HepG2 (cell line): ENCODE results near the gene RHBDF2. TPM values are rescaled to one million over a fixed set of nuclear protein-coding genes. Genes with fewer than 3 reads are reported as not detected.

Source experiments
- AKAP8 ChIP-seq: sonication (generic); formaldehyde crosslinking; IDR thresholded peaks from 2 replicates; pipeline ENCODE4 v1.5.1; 2020; ENCODE audit warnings: mild to moderate bottlenecking, missing genetic modification reagents
- ARNT ChIP-seq: fragments of 450-650 bp; IDR thresholded peaks from 2 replicates; pipeline ENCODE4 v1.6.1; 2017
- CENPX ChIP-seq: sonication (generic); formaldehyde crosslinking; IDR thresholded peaks from 2 replicates; pipeline ENCODE4 v1.9.0; 2021; ENCODE audit warnings: mild to moderate bottlenecking, missing genetic modification reagents, moderate library complexity
- DNMT1 ChIP-seq: sonication (generic); formaldehyde crosslinking; IDR thresholded peaks from 2 replicates; pipeline ENCODE4 v1.5.1; 2020; ENCODE audit warnings: mild to moderate bottlenecking, missing genetic modification reagents
- HHEX ChIP-seq: IDR thresholded peaks from 2 replicates; pipeline ENCODE4 v1.6.1; 2016; ENCODE audit warnings: control low read depth
- HMG20A ChIP-seq: IDR thresholded peaks from 2 replicates; pipeline ENCODE4 v1.6.1; 2016; ENCODE audit warnings: borderline replicate concordance
- IRX3 ChIP-seq: sonication (generic); formaldehyde crosslinking; IDR thresholded peaks from 2 replicates; pipeline ENCODE4 v1.8.1; 2023; ENCODE audit warnings: mild to moderate bottlenecking, low read depth, missing genetic modification reagents, borderline replicate concordance
- MLLT10 ChIP-seq: sonication (generic); formaldehyde crosslinking; IDR thresholded peaks from 2 replicates; pipeline ENCODE4 v1.4.0; 2020; ENCODE audit warnings: missing genetic modification reagents
- NPAS2 ChIP-seq: sonication (generic); formaldehyde crosslinking; IDR thresholded peaks from 2 replicates; pipeline ENCODE4 v1.8.0; 2022; ENCODE audit warnings: mild to moderate bottlenecking, missing genetic modification reagents, borderline replicate concordance
- RBM39 ChIP-seq: fragments of 200-400 bp; formaldehyde crosslinking; IDR thresholded peaks from one replicate; pipeline ENCODE4 v1.6.1; 2018; ENCODE audit warnings: antibody characterized with exemption, mild to moderate bottlenecking, low read depth, low read length; ENCODE audit not compliant: poor library complexity, severe bottlenecking
- ZNF383 ChIP-seq: sonication (generic); formaldehyde crosslinking; IDR thresholded peaks from 2 replicates; pipeline ENCODE4 v1.4.0; 2020; ENCODE audit warnings: missing genetic modification reagents, mild to moderate bottlenecking, borderline replicate concordance
- ZNF616 ChIP-seq: sonication (generic); formaldehyde crosslinking; IDR thresholded peaks from 2 replicates; pipeline ENCODE4 v1.5.0; 2020; ENCODE audit warnings: low read depth, mild to moderate bottlenecking, missing genetic modification reagents
- polyA plus RNA-seq, 8 experiments: library from polyadenylated mRNA; depleted of rRNA in 3 of 8; stranded (reverse) in 7 of 8; unstranded in 1 of 8; fragments of >200 nt; fragmentation: Illumina TruSeq in 4 of 8; extraction: Trizol in 4 of 8; gene quantifications; 2 replicates each; pipeline versions ENCODE4 v1.2.1 to v1.2.3, GENCODE V29; 2011 to 2016; ENCODE audit warnings: low read depth in 4 of 8, missing spikeins in 1 of 8, mixed read lengths in 1 of 8; ENCODE audit not compliant: insufficient read depth in 1 of 8
- total RNA-seq, 5 experiments: library from RNA; depleted of rRNA; stranded (reverse); fragments of >200 nt; fragmentation: Illumina TruSeq; extraction: Trizol; gene quantifications; 2 replicates each; pipeline ENCODE4 v1.2.3, GENCODE V29; 2016; ENCODE audit warnings: low read depth in 1 of 5
- TF ChIP-seq, protein P1 (sequence below): IDR thresholded peaks from 2 replicates; pipeline ENCODE4 v1.6.1; 2012; ENCODE audit warnings: inconsistent platforms
- TF ChIP-seq, protein P2 (sequence below): sonication (generic); formaldehyde crosslinking; IDR thresholded peaks from 2 replicates; pipeline ENCODE4 v1.5.1; 2020; ENCODE audit warnings: mild to moderate bottlenecking, missing genetic modification reagents, moderate library complexity
- TF ChIP-seq, protein P3 (sequence below): IDR thresholded peaks from 2 replicates; pipeline ENCODE4 v1.6.1; 2016; ENCODE audit warnings: low read depth, borderline replicate concordance
- TF ChIP-seq, protein P4 (sequence below): sonication (generic); formaldehyde crosslinking; IDR thresholded peaks from 2 replicates; pipeline ENCODE4 v1.8.1; 2023; ENCODE audit warnings: mild to moderate bottlenecking, inconsistent platforms, moderate library complexity, missing genetic modification reagents, borderline replicate concordance
- TF ChIP-seq, protein P5 (sequence below): sonication (generic); formaldehyde crosslinking; IDR thresholded peaks from 2 replicates; pipeline ENCODE4 v1.8.0; 2022; ENCODE audit warnings: missing genetic modification reagents, mild to moderate bottlenecking, borderline replicate concordance
- TF ChIP-seq, protein P6 (sequence below): sonication (generic); formaldehyde crosslinking; IDR thresholded peaks from 2 replicates; pipeline ENCODE4 v1.5.1; 2020; ENCODE audit warnings: mild to moderate bottlenecking, missing genetic modification reagents, borderline replicate concordance
- TF ChIP-seq, protein P7 (sequence below): sonication (generic); formaldehyde crosslinking; IDR thresholded peaks from 2 replicates; pipeline ENCODE4 v1.5.0; 2020; ENCODE audit warnings: mild to moderate bottlenecking, missing genetic modification reagents

Gene RHBDF2
- total and polyA plus RNA-seq, 2 of the 13 experiments (the other 11 are each of a cell fraction or from before 2014, with no cell fraction given), result 7.8 to 24.2 TPM

DNA sequence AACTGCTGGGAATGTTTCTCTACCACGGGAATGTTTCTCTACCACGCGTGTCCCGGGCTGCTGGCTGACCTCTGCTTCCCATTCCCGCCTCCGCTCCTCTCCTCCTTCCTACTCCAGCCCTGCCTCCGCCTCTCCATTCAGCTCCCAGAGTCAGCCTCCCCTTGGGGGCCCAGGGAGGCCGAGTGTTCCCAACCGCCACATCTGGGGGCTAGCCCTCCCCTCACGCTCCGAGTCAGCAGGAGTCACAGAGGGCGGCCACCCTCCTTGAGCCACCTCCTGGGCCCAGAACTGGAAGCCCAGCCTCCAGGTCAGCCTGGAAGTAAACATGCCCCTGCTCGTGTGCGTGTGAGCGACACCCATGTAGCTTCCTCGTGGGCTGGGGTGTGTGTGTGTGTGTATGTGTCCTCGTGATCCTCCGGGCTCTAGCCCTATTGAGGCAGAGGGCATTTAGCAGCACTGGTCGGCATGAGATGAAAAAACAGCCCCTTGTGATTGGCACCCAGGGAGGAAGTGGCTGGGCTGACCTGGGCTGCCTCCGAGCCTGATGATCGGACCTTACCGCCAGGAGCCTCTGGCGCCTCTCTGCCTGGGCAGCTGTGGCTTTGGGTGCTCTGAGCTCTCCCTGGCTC lies 29.0 kb upstream of the RHBDF2 start (continued):
- TF ChIP-seq AKAP8 (CRISPR knock-in tag), result 0 out of 2 replicates have a peak, but pooled peaks have one; percentile 29
- TF ChIP-seq ARNT, result no peak
- TF ChIP-seq RBM39, result peak; percentile 62
- no peak for TF ChIP-seq CENPX (CRISPR knock-in tag)
- TF ChIP-seq ZNF383 (CRISPR knock-in tag), result no peak
- TF ChIP-seq HHEX (CRISPR knock-in tag), result no peak
- TF ChIP-seq, protein P1, sequence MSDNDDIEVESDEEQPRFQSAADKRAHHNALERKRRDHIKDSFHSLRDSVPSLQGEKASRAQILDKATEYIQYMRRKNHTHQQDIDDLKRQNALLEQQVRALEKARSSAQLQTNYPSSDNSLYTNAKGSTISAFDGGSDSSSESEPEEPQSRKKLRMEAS, result peak; percentile 68
- no peak for TF ChIP-seq NPAS2 (CRISPR knock-in tag)
- TF ChIP-seq, protein P2, sequence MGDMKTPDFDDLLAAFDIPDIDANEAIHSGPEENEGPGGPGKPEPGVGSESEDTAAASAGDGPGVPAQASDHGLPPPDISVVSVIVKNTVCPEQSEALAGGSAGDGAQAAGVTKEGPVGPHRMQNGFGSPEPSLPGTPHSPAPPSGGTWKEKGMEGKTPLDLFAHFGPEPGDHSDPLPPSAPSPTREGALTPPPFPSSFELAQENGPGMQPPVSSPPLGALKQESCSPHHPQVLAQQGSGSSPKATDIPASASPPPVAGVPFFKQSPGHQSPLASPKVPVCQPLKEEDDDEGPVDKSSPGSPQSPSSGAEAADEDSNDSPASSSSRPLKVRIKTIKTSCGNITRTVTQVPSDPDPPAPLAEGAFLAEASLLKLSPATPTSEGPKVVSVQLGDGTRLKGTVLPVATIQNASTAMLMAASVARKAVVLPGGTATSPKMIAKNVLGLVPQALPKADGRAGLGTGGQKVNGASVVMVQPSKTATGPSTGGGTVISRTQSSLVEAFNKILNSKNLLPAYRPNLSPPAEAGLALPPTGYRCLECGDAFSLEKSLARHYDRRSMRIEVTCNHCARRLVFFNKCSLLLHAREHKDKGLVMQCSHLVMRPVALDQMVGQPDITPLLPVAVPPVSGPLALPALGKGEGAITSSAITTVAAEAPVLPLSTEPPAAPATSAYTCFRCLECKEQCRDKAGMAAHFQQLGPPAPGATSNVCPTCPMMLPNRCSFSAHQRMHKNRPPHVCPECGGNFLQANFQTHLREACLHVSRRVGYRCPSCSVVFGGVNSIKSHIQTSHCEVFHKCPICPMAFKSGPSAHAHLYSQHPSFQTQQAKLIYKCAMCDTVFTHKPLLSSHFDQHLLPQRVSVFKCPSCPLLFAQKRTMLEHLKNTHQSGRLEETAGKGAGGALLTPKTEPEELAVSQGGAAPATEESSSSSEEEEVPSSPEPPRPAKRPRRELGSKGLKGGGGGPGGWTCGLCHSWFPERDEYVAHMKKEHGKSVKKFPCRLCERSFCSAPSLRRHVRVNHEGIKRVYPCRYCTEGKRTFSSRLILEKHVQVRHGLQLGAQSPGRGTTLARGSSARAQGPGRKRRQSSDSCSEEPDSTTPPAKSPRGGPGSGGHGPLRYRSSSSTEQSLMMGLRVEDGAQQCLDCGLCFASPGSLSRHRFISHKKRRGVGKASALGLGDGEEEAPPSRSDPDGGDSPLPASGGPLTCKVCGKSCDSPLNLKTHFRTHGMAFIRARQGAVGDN (CRISPR knock-in tag), result peak; percentile 87
- no peak for TF ChIP-seq ZNF616 (CRISPR knock-in tag)
- TF ChIP-seq IRX3 (CRISPR knock-in tag), result no peak
- TF ChIP-seq, protein P3, sequence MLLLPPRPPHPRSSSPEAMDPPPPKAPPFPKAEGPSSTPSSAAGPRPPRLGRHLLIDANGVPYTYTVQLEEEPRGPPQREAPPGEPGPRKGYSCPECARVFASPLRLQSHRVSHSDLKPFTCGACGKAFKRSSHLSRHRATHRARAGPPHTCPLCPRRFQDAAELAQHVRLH (CRISPR knock-in tag), result no peak
- TF ChIP-seq DNMT1 (CRISPR knock-in tag), result no peak; the same call in none of the 2 replicates
- TF ChIP-seq MLLT10, result no peak
- TF ChIP-seq, protein P4, sequence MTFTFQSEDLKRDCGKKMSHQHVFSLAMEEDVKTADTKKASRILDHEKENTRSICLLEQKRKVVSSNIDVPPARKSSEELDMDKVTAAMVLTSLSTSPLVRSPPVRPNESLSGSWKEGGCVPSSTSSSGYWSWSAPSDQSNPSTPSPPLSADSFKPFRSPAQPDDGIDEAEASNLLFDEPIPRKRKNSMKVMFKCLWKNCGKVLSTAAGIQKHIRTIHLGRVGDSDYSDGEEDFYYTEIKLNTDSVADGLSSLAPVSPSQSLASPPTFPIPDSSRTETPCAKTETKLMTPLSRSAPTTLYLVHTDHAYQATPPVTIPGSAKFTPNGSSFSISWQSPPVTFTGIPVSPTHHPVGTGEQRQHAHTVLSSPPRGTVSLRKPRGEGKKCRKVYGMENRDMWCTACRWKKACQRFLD, result no peak
- TF ChIP-seq, protein P5, sequence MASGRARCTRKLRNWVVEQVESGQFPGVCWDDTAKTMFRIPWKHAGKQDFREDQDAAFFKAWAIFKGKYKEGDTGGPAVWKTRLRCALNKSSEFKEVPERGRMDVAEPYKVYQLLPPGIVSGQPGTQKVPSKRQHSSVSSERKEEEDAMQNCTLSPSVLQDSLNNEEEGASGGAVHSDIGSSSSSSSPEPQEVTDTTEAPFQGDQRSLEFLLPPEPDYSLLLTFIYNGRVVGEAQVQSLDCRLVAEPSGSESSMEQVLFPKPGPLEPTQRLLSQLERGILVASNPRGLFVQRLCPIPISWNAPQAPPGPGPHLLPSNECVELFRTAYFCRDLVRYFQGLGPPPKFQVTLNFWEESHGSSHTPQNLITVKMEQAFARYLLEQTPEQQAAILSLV (CRISPR knock-in tag), result no peak
- TF ChIP-seq, protein P6, sequence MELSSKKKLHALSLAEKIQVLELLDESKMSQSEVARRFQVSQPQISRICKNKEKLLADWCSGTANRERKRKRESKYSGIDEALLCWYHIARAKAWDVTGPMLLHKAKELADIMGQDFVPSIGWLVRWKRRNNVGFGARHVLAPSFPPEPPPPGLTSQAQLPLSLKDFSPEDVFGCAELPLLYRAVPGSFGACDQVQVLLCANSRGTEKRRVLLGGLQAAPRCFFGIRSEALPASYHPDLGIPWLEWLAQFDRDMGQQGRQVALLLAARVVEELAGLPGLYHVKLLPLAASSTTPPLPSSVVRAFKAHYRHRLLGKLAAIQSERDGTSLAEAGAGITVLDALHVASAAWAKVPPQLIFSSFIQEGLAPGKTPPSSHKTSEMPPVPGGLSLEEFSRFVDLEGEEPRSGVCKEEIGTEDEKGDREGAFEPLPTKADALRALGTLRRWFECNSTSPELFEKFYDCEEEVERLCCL (CRISPR knock-in tag), result no peak
- TF ChIP-seq, protein P7, sequence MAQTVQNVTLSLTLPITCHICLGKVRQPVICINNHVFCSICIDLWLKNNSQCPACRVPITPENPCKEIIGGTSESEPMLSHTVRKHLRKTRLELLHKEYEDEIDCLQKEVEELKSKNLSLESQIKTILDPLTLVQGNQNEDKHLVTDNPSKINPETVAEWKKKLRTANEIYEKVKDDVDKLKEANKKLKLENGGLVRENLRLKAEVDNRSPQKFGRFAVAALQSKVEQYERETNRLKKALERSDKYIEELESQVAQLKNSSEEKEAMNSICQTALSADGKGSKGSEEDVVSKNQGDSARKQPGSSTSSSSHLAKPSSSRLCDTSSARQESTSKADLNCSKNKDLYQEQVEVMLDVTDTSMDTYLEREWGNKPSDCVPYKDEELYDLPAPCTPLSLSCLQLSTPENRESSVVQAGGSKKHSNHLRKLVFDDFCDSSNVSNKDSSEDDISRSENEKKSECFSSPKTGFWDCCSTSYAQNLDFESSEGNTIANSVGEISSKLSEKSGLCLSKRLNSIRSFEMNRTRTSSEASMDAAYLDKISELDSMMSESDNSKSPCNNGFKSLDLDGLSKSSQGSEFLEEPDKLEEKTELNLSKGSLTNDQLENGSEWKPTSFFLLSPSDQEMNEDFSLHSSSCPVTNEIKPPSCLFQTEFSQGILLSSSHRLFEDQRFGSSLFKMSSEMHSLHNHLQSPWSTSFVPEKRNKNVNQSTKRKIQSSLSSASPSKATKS (CRISPR knock-in tag), result no peak
- TF ChIP-seq HMG20A (CRISPR knock-in tag), result no peak
